ENCODE data around the gene TTL. TPM values are rescaled to one million over a fixed set of nuclear protein-coding genes. Genes with fewer than 3 reads are reported as not detected.

TTL gene
- total and polyA plus RNA-seq, 2 of the 13 experiments (the other 11 are each of a cell fraction or from before 2014, with no cell fraction given): 19.0 to 59.8 TPM

GRCh38 chr2:112483042-112483473 is 1.1 kb downstream of the TTL start (continued):
- TF ChIP-seq ZNF253 (CRISPR knock-in tag; IDR thresholded peaks at IDR 0.05; ENCODE audit: borderline replicate concordance) (peak; percentile 77; the same call in 1 of the 2 replicates), ZNF232 (CRISPR knock-in tag; IDR thresholded peaks at IDR 0.05; ENCODE audit: borderline replicate concordance) (0 out of 2 replicates have a peak, but pooled peaks have one; percentile 13), NPAS2 (CRISPR knock-in tag; IDR thresholded peaks at IDR 0.05; ENCODE audit: borderline replicate concordance) (no peak), ZC3H13 (CRISPR knock-in tag; IDR thresholded peaks at IDR 0.05) (no peak), TP53 (CRISPR knock-in tag; conservative IDR thresholded peaks at IDR 0.05) (0 out of 2 replicates have a peak, but pooled peaks have one; percentile 16), ZNF770 (CRISPR knock-in tag; IDR thresholded peaks at IDR 0.05) (no peak), BATF2 (CRISPR knock-in tag; IDR thresholded peaks at IDR 0.05) (peak; percentile 61; the same call in 1 of the 2 replicates), ZSCAN21 (CRISPR knock-in tag; IDR thresholded peaks at IDR 0.05; ENCODE audit: borderline replicate concordance) (0 out of 2 replicates have a peak, but pooled peaks have one; percentile 36), ZNF644 (CRISPR knock-in tag; IDR thresholded peaks at IDR 0.05; ENCODE audit: low read depth) (peak; percentile 76), ZNF619 (CRISPR knock-in tag; IDR thresholded peaks at IDR 0.05) (peak; percentile 61; the same call in 1 of the 2 replicates), ZNF263 (CRISPR knock-in tag; IDR thresholded peaks at IDR 0.05) (no peak), FOXA1 (IDR thresholded peaks at IDR 0.05) (no peak), FOXA1 (CRISPR knock-in tag; IDR thresholded peaks at IDR 0.05) (peak; percentile 38; the same call in 1 of the 2 replicates), KDM1A (CRISPR knock-in tag; IDR thresholded peaks at IDR 0.05) (no peak), MXI1 (IDR thresholded peaks at IDR 0.05; ENCODE audit: borderline replicate concordance, low read depth, low read length) (peak; percentile 70; the same call in 1 of the 3 replicates), HMGXB4 (CRISPR knock-in tag; IDR thresholded peaks at IDR 0.05; ENCODE audit: borderline replicate concordance in 1 of 2, low read depth in 1 of 2) (peak in 1 of 2 experiments; percentile 24; a peak in 2 of 4 replicates), ZNF775 (CRISPR knock-in tag; IDR thresholded peaks at IDR 0.05; ENCODE audit: borderline replicate concordance) (0 out of 2 replicates have a peak, but pooled peaks have one; percentile 65), ESRRA (CRISPR knock-in tag; IDR thresholded peaks at IDR 0.05; ENCODE audit: low read depth) (0 out of 2 replicates have a peak, but pooled peaks have one; percentile 9), YY1 (IDR thresholded peaks at IDR 0.05; ENCODE audit: insufficient read depth, insufficient replicate concordance, low read depth, low read length) (peak; percentile 63), ZNF296 (CRISPR knock-in tag; conservative IDR thresholded peaks at IDR 0.05) (0 out of 2 replicates have a peak, but pooled peaks have one; percentile 65), GATAD2A (CRISPR knock-in tag; IDR thresholded peaks at IDR 0.05) (peak; percentile 37; the same call in 1 of the 2 replicates), SMARCC2 (IDR thresholded peaks at IDR 0.05) (no peak)
